ENCODE measurements around the gene ERC2.

DNA sequence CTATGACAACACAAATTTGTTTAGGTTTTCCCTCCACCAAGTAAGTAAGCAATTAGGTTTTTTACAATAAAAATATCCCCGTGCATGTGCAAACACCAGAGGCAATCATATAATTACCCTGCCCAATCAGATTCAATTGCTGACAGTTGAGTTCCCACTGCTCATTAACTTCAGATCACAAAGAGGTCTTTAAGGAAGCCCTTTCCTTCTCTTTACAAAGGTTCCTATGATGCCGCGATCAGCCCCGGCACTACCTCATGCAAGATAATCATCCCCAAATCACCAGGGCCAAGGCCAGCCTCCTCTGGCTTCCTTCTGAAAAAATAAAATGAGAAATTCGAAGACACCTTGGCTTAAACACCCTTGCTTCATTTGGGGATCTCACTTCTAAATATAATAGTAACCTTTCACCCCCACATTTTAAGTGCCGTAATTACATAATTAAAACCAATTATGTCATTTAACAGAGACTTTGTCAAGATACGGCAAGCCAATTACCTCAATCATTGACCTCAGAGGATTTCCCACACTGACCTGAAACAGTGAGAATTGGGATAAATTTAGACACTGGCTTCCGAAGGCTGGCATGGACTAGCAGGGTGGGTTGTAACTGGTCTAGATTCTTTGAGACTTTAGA, 859.8 kb downstream of the ERC2 start:
- no peak for TF ChIP-seq TAF1 (IDR thresholded peaks at IDR 0.05; ENCODE audit: low read depth, low read length)
- no peak for TF ChIP-seq POLR2A (IDR thresholded peaks at IDR 0.05; ENCODE audit: low read depth, low read length)
- TF ChIP-seq PAX5 (IDR thresholded peaks at IDR 0.05; ENCODE audit: insufficient read depth, low read length, severe bottlenecking), result no peak
- TF ChIP-seq POLR2AphosphoS5 (IDR thresholded peaks at IDR 0.05; ENCODE audit: low read depth, low read length), result no peak
- no peak for TF ChIP-seq SPI1 (IDR thresholded peaks at IDR 0.05; ENCODE audit: low read depth, low read length)
